ENCODE results near the gene RASAL1.

Gene RASAL1

GRCh38 chr12:113088037-113088436 lies 47.5 kb downstream of the RASAL1 start:
- DNase-seq (ENCODE audit: low read depth, low spot score) = no peak
- in situ Hi-C loops (cut with HindIII; ENCODE audit: low sequenced_read_pairs) = no loop called here
- H3K4me3 ChIP-seq (ENCODE audit: low read depth, low read length) = no peak overlapping the region
- TF ChIP-seq CTCF (IDR thresholded peaks at IDR 0.05; ENCODE audit: low read depth, low read length) = no peak

- in situ Hi-C loops (cut with HindIII; ENCODE audit: low sequenced_read_pairs) = no loop called here
- TF ChIP-seq CTCF (IDR thresholded peaks at IDR 0.05; ENCODE audit: low read depth, low read length) = no peak
- no peak for DNase-seq (ENCODE audit: low read depth, low spot score)
- no peak overlapping the region for H3K4me3 ChIP-seq (ENCODE audit: low read depth, low read length)
Measured at GRCh38 chr12:113087193-113087592, 48.4 kb downstream of the RASAL1 start.

GRCh38 chr12:113086249-113087164 lies 49.1 kb downstream of the RASAL1 start:
- no peak for DNase-seq (ENCODE audit: low read depth, low spot score)
- TF ChIP-seq CTCF (IDR thresholded peaks at IDR 0.05; ENCODE audit: low read depth, low read length) = no peak
- no peak overlapping the region for H3K4me3 ChIP-seq (ENCODE audit: low read depth, low read length)
- in situ Hi-C loops (cut with HindIII; ENCODE audit: low sequenced_read_pairs) = no loop called here

GRCh38 chr12:113083863-113084435 lies 51.6 kb downstream of the RASAL1 start:
- no peak overlapping the region for H3K4me3 ChIP-seq (ENCODE audit: low read depth, low read length)
- TF ChIP-seq CTCF (IDR thresholded peaks at IDR 0.05; ENCODE audit: low read depth, low read length) = no peak
- no peak for DNase-seq (ENCODE audit: low read depth, low spot score)
- in situ Hi-C loops (cut with HindIII; ENCODE audit: low sequenced_read_pairs) = no loop called here

- H3K4me3 ChIP-seq (ENCODE audit: low read depth, low read length) = no peak overlapping the region
- TF ChIP-seq CTCF (IDR thresholded peaks at IDR 0.05; ENCODE audit: low read depth, low read length) = no peak
- no peak for DNase-seq (ENCODE audit: low read depth, low spot score)
- in situ Hi-C loops (cut with HindIII; ENCODE audit: low sequenced_read_pairs) = no loop called here
Measured at GRCh38 chr12:113082486-113083148, 52.9 kb downstream of the RASAL1 start.

GRCh38 chr12:113081873-113082272 lies 53.7 kb downstream of the RASAL1 start:
- no peak for DNase-seq (ENCODE audit: low read depth, low spot score)
- H3K4me3 ChIP-seq (ENCODE audit: low read depth, low read length) = no peak overlapping the region
- no peak for TF ChIP-seq CTCF (IDR thresholded peaks at IDR 0.05; ENCODE audit: low read depth, low read length)
- in situ Hi-C loops (cut with HindIII; ENCODE audit: low sequenced_read_pairs) = no loop called here

Measured in astrocyte of the spinal cord (primary cell).